GM12801 (cell line): Measurements from ENCODE around the gene LMF1.

ENCODE experiments used
- TF ChIP-seq, protein P1 (sequence below): IDR thresholded peaks from one replicate; pipeline ENCODE4 v1.5.1; 2011; ENCODE audit warnings: control low read depth; ENCODE audit not compliant: insufficient read length; ENCODE audit errors: extremely low read depth

Gene LMF1

DNA sequence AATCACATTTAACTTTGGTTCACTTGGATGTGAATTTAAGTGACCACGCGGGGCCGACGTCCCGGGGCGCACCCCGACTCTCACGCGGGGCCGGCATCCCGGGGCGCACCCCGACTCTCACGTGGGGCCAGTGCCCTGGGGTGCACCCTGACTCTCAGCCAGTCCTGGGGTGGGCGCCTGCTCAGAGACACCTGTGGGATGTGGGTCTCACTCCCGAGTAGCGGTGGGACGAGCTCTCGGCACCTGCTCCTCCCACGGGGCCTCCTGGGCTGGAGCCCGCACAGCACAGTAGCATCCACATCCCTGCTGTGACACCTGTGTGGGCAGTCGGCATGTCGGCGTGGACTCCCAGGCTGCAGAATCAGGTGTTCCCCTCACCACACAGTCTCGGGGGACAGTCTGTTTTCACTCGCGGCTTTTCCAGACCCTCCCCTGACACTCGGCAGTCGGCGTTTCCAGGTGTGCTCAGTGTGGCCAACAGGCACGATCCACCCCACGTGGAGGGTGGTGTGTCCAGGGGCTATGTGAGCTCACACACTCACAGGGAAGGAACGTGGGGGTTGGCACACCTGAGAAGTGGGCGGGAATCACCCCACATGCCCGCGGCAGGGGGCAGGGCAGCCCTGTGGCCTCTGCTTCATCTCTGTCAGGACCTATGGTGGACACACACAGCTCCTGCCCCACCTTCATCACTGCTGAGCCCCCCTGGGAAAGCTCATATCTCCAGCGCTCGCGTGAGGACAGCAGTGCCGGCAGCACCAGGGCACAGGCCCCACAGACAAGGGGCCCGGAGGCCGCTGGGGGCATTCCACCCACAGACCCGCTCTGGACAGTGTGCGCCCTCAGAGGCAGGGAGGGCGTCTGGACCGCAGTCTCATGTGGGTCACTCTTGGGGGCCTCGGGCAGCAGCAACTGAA lies 51.8 kb downstream of the LMF1 start:
- TF ChIP-seq, protein P1, sequence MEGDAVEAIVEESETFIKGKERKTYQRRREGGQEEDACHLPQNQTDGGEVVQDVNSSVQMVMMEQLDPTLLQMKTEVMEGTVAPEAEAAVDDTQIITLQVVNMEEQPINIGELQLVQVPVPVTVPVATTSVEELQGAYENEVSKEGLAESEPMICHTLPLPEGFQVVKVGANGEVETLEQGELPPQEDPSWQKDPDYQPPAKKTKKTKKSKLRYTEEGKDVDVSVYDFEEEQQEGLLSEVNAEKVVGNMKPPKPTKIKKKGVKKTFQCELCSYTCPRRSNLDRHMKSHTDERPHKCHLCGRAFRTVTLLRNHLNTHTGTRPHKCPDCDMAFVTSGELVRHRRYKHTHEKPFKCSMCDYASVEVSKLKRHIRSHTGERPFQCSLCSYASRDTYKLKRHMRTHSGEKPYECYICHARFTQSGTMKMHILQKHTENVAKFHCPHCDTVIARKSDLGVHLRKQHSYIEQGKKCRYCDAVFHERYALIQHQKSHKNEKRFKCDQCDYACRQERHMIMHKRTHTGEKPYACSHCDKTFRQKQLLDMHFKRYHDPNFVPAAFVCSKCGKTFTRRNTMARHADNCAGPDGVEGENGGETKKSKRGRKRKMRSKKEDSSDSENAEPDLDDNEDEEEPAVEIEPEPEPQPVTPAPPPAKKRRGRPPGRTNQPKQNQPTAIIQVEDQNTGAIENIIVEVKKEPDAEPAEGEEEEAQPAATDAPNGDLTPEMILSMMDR = no peak

DNA sequence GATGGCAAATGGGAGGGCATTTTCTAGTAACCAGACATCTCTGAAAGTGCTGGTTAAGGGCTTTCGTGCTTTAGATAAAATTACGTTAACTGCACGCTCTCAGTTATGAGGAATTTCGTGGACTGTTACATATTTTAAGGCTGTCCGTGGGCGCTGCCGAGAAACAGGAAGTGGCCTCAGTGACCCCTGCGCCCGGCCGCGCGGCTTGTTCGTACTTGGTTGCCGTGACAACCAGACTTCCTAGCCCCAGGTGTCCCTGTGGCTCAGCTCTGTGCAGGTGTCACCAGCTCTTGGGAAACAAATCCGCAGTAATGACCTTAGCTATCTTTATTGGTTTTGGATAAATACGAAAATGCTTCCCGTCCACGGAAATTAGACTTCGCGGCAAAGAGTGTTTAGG lies 52.7 kb downstream of the LMF1 start:
- TF ChIP-seq, protein P1 = no peak

GRCh38 chr16:917591-918061 lies 53.2 kb downstream of the LMF1 start:
- TF ChIP-seq, protein P1 = no peak

DNA sequence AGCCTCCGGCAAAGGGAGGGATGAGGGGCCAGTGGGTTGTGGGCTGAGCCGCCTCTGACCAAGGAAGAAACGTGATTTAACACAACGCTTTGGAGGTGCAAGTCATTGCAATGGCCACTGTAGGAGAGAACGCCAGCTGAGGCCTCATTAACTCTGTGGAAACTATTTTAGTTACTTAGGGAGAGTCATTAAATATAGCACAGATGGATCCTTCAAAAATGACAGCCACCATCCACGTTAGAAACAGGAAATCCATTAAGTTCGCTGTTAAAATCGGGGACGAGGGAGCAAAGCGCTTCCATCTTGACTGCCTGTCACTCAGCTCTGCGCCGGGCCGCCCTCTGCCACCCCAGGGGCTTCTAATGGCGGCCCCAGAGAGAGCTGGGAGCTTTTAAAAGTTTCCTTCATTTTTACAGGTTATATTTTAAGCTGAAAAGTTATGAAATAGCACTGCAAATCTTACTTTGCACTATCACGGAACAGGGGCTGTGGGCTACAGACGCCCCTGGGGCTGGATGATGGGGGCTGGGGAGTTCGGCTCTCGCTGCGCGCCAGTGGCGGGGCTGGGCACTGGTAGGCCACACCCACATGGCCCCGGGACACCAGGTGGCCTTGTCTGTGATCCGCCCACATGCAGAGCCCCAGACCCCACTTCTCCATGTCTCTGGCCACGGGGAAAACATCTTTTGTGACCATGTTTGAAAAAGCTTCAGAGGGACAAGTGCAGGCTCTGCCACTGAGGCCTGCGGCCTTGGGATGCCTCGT lies 54.6 kb downstream of the LMF1 start:
- TF ChIP-seq, protein P1 = no peak

GRCh38 chr16:915546-915945 lies 55.2 kb downstream of the LMF1 start:
- TF ChIP-seq, protein P1 = no peak

- TF ChIP-seq, protein P1 = no peak
Observed at GRCh38 chr16:914440-914839, 56.3 kb downstream of the LMF1 start.

- TF ChIP-seq, protein P1 = no peak
Observed at GRCh38 chr16:913817-914439, 56.9 kb downstream of the LMF1 start.
